ENCODE data around the gene GALNTL6.

GALNTL6 gene

GRCh38 chr4:172243551-172243950 lies 430.3 kb downstream of the GALNTL6 start:
- DNase-seq, result no peak

DNA sequence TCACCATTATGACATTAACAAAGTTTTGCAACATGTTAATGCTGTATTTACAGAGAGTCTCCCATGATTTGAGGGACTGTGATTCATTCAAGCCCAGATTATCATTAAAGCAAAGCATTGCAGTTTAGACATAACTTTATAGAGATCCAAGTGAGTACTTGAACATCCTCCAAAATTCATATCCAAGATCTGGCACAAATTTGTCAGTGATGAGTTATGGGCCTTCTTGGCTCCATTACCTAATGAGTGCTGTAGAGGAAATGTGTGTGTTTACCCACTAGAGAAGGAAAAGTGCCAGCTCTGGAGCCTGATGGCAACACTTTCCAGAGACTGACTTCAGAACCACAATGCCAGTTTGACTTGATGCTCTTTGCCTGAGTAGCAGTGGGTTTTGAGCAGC lies 432.3 kb downstream of the GALNTL6 start:
- DNase-seq, result no peak

- DNase-seq, result no peak
Measured at GRCh38 chr4:172253409-172253808, 440.2 kb downstream of the GALNTL6 start.

- DNase-seq, result no peak
Measured at GRCh38 chr4:172256820-172257219, 443.6 kb downstream of the GALNTL6 start.

- no peak for DNase-seq
Measured at GRCh38 chr4:172270397-172270796, 457.2 kb downstream of the GALNTL6 start.

- DNase-seq, result no peak
Measured at GRCh38 chr4:172287117-172287516, 473.9 kb downstream of the GALNTL6 start.

- DNase-seq, result no peak
Measured at GRCh38 chr4:172305698-172306097, 492.5 kb downstream of the GALNTL6 start.

DNA sequence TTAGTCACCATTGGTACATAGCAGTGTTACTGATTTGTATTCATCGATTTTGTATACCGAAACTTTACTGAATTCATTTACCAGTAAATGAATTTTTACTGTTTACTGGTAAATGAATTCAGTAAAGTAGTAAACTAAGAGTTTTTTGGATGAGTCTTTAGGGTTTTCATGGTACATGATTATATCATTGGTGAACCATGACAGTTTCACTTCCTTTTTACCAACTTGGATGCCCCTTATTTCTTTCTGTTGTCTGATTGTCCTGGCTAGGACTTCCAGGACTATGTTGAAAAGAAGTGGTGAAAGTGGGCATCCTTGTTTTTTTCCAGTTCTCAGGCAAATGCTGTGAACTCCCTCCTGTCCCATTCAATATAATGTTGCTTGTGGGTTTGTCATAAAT lies 494.9 kb downstream of the GALNTL6 start:
- DNase-seq, result no peak

DNA sequence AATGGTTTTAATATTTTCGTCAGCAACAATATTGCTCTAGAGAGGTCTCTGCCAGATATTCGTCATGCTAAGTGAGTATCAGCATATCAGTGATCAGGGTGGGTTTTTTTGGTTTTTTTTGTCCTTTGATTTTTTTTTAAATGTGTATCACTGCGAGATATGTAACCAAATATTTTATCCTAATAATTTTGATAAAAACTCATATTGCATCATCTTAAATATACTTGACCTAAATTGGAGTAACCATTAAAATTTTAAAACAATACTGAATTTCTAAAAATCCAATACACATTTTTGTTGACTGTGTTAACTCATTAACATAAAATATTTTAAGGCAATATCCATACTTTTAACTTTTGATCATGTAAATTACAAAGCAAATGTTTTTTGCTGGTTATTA lies 498.5 kb downstream of the GALNTL6 start:
- DNase-seq, result no peak

GRCh38 chr4:172323288-172323687 lies 510.1 kb downstream of the GALNTL6 start:
- DNase-seq, result no peak

DNA sequence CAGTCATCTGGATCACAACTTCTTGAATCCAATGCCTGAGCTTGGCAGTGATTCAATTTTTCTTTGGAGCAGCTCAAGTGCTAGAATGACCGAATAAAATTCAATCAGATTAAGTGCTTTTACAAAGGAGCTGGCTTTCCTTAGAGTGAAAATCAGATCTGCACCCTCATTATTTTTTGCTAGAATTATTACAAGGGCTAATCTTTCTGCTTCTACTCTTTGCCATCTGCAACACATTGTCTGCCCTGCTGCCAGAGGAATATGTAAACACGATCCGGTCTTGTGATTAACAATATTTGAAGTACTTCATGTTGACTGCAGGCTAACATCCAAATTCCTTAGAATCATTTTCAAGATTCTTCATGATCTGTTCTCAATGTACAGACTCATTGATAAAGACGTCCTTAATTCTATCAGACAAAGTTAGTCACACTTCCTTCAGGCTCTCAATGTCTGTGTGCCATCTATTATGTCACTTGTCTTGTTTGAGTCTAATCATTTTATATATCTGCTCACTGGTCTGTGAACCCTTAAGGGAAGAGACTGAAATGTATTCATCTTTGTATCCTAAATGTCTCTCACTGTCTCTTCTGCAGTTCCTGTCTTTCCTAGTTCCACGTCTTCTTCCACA lies 531.2 kb downstream of the GALNTL6 start:
- DNase-seq, result no peak

DNA sequence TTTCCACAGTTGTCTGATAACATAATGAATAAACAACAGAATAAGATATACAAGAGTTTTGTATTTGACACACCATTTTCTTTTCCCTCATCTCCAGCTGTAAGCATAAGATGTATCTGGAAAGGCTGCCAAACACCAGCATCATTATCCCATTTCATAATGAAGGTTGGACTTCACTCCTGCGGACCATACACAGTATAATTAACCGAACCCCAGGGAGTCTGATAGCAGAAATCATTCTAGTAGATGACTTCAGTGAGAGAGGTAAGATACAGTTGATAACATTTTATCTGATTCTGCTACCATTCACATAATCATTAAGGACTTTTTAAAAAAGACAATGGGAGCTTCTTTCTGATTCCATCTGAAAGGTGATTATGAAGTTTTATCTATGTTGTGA lies 535.2 kb downstream of the GALNTL6 start:
- DNase-seq, result no peak

- DNase-seq, result no peak
Measured at GRCh38 chr4:172352356-172352755, 539.2 kb downstream of the GALNTL6 start.

DNA sequence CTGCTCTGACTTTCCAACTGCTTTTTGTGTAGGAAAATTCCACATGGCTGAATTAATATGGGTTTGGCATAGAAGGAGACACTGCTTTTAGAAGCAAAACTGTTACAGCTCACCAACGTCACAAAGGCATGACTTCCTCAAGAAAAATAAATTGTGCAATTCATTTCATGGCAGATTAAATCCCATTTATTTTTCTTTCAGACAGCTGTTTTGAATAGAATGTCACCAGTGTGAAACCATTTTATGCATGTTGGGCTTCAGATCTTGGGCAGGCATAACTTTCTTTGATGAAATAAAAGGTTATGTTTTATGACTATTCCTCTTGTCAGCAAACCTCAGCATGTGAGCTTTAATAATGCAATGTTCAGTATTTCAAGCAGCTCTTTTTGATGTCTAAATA lies 542.8 kb downstream of the GALNTL6 start:
- no peak for DNase-seq

GRCh38 chr4:172357006-172357540 lies 543.9 kb downstream of the GALNTL6 start:
- DNase-seq, result no peak

- no peak for DNase-seq
Measured at GRCh38 chr4:172362569-172362968, 549.4 kb downstream of the GALNTL6 start.

DNA sequence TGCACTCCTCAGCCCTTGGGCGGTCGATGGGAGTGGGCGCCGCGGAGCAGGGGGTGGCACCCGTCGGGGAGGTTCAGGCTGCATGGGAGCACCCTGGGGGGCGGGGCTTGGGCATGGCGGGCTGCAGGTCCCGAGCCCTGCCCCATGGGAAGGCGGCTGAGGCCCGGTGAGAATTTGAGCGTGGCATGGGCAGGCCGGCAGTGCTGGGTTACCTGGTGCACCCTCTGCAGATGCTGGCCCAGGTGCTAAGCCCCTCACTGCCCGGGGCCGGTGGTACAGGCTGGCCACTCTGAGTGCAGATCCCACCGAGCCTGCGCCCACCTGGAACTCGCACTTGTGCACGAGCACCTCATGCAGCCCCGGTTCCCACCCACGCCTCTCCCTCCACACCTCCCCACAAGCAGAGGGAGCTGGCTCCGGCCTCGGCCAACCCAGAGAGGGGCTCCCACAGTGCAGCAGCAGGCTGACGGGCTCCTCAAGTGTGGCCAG lies 556.3 kb downstream of the GALNTL6 start:
- DNase-seq, result no peak

DNA sequence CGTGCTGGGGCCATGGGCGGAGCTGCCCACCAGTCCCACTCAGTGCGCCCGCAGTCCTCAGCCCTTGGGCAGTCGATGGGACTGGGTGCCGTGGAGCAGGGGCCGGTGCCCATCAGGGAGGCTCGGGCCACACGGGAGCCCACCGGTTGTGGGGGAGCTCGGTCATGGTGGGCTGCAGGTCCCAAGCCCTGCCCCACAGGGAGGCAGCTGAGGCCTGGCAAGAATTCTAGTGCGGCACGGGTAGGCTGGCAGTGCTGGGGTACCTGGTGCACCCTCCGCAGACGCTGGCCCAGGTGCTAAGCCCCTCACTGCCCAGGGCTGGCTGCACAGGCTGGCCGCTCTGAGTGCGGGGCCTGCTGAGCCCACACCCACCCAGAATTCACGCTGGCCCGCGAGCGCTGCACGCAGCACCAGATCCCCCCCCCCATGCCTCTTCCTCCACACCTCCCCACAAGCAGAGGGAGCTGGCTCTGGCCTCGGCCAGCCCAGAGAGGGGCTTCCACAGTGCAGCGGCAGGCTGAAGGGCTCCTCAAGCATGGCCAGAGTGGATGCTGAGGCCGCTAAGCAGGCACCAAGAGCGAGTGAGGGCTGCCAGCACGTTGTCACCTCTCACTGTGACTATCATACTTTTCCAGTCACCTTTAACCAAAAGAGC lies 564.4 kb downstream of the GALNTL6 start:
- no peak for DNase-seq

DNA sequence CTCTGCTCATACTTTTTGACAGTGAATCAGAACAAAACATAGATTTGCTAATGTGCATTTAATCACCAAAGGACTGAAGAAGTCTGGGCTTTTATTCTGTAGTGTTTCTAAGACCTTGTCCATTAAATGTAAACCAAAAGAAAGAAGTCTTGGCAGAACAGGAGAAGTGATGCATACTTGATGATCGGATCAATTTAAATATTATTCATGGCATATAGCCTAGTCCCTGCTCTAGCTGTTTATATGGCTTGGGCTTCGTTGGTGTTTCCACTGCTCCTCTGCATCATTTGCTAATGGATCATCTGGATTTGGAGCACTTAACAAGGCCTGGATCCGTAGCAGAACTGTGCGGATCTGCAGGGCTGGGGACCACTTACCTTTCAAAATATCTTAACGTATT lies 566.6 kb downstream of the GALNTL6 start:
- DNase-seq, result no peak

DNA sequence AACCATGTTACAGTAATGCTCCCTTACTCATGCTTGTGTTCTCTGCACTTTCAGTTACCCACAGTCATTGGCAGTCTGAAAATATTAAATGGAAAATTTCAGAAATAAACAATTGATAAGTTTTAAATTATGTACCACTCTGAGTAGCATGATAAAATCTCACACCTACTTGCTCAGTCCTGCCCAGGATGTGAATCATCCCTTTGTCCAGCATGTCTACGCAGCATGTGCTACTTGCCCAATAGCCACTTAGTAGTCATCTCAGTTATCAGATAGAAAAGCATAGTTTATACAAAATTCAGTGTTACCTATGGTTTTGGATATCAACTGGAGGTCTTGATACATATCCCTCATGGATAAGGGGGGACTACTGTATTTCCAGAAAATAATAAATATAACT lies 577.1 kb downstream of the GALNTL6 start:
- no peak for DNase-seq

DNA sequence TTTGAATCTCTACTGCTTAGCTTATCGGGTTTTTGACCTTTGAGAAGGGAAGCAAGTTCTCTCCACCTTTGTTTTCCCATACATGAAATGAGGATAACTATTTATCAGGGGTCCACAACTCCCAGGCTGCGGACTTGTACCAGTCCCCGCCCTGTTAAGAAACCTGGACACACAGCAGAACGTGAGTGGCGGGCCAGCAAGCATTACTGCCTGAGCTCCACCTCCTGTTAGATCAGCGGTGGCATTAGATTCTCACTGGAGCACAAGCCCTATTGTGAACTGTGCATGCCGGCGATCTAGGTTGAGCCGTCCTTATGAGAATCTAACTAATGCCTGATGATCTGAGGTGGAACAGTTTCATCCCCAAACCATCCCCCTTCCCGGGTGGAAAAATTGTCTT lies 579.5 kb downstream of the GALNTL6 start:
- no peak for DNase-seq

- DNase-seq, result no peak
Measured at GRCh38 chr4:172393220-172393619, 580.0 kb downstream of the GALNTL6 start.

DNA sequence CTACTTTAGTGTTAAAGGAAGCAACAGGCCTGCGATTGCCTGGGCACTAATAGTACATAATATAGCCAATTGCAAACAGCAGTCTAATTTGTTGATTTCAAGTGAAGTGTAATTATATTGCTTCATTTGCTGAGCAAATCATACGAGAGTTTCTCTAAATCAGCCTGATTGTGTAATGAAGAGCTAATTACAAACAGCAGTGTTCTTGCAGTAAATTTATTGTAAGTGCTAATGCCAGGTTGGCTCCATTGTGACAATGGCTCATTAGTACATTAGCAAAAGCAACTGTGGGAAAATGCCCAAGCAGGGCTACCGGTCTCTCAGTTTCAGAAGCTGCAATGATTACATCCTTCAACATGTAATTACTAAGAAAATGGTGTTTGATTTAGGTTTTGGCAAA lies 591.5 kb downstream of the GALNTL6 start:
- DNase-seq, result no peak

DNA sequence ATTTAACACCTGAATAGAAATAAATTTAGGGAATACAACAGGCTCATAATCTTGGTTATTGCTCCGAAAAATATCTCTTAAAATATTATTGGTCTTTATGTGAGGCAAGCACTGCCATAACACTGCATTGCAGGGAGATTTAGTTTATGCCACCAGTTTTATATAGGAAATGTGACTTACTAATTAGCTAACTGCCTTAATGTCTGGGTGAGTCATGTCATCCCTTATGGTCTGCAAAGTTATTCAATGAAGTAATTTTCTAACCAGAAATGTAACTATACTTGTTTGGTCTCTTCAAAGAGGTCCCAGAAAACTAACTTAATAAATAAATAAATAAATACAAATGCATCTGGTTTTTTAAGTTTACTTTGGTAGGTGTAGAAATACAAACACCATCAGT lies 597.2 kb downstream of the GALNTL6 start:
- DNase-seq, result no peak

GRCh38 chr4:172411149-172411548 lies 597.9 kb downstream of the GALNTL6 start:
- no peak for DNase-seq

Data from stimulated activated CD4-positive, alpha-beta T cell treated with anti-CD3 and anti-CD28 coated beads, Interleukin-1b, Interleukin-23, amount 100 ng/mL, for 48 hours (primary cell).